GM18507 (cell line): ENCODE measurements around the gene CACNA1C.

Experiments
- DNase-seq: peaks from one replicate; pipeline ENCODE4 v3.0.0; 2011; ENCODE audit warnings: low read depth; ENCODE audit not compliant: insufficient read length; ENCODE audit errors: extremely low spot score
- FAIRE-seq: peaks from 2 replicates; lab custom pipeline; 2011; peaks lifted over from hg19 to GRCh38; lab: Jason Lieb, UNC

Gene CACNA1C

DNA sequence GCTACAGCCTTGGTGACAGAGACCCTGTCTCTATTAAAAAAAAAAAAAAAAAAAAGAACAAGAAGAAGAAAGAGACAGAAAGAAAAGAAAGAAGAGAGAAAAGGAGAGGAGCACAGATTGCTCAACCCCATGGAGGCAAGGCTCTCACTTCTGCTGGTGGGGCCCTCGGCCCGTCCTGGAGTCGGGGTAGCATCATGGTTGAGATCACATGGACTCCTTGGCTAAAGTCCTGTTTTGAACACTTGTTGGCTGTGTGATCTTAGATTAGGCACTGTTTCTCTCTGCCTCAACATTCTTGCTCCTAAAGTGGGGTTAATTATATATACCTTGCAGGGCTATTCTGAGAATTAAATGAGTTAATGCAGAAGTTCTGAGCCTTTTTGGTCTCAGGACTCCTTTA, 207.7 kb downstream of the CACNA1C start:
- DNase-seq (no peak), FAIRE-seq (no peak)

DNA sequence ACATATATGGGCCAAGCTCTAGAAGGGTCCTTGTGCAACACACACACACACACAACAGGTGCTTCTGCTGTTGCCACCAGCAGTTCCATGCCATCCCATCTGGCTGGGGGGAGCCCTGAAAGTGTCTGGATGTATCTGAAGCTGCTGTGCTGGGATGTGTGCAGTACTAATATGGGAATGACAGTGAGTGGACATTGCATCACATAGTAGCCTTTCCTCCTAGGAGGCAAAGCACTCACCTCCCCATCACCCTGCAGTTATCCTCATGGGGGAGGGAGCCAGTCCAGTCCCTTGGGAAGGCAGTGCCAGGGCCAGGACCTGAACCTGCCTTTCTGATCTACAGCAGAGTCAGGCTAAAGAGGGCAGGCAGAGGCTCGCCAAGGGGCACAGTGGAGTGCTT, 208.9 kb downstream of the CACNA1C start:
- no peak for FAIRE-seq
- no peak for DNase-seq

DNA sequence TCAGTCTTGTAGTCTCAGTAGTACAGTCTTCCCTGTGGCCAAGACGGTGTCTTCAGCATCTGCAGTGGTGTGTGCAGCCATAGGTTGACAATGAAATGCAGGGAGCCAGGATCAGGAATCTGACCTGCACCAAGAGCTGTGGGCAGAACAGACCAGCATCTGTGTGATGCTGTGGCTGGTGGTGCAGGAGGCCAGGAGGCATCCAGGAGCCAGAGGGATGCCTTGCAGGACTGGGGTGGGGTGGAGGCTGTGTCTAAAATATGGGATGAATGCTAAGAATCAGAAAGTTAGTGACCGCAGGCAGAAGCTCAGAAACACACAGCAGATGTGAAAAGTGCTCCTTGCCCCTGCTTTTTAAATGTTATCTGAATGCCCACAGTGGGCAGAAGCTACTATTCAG, 209.7 kb downstream of the CACNA1C start:
- DNase-seq: no peak
- no peak for FAIRE-seq

DNA sequence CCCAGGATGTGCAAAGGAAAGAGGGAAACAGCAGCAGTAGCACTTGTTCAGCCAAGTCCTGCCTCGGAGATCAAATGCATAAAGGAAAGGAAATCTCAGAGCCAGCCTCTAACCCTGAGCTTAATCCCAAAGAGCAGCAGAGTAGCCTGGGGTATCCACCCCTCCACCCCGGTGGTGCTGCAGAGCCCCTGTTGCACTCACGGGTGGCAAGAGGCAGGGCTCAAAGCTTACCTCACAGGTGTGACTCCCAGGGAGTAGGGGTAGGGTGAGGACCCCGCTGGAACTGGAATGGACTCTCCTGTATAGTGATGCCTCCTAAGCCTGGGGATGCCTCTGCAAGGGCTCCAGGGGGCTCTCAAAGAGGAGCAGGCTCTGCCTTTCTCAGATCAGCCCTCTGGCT, 211.1 kb downstream of the CACNA1C start:
- no peak for FAIRE-seq
- DNase-seq: no peak

DNA sequence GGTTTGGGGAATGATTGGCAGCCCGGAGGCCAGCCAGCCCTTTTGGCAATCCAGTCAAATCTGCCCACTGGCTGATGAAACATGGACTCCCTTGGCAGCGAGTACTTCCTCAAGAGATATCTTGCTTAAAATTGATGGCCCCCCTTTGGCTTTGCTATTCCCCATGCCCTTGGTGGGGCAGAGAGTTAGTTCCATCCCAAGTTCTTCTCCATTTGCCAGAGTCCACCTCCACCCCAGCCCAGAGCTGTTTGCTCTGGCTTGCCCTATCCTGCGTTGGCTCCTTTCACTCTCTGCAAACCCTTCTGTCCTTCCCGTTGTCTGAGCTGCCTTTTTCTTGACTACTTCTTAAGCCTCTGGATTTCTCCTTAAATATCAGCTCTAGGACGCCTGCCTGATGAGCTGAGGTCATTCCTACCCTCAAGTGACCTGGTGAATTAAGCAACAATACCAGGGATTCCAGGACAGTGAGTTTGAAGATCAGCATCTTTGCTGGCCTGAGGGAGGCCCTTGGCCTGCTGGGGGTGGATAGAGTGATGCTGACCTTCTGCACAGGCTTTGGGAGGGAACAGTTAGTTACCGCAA, 212.0 kb downstream of the CACNA1C start:
- FAIRE-seq: no peak
- DNase-seq: no peak

DNA sequence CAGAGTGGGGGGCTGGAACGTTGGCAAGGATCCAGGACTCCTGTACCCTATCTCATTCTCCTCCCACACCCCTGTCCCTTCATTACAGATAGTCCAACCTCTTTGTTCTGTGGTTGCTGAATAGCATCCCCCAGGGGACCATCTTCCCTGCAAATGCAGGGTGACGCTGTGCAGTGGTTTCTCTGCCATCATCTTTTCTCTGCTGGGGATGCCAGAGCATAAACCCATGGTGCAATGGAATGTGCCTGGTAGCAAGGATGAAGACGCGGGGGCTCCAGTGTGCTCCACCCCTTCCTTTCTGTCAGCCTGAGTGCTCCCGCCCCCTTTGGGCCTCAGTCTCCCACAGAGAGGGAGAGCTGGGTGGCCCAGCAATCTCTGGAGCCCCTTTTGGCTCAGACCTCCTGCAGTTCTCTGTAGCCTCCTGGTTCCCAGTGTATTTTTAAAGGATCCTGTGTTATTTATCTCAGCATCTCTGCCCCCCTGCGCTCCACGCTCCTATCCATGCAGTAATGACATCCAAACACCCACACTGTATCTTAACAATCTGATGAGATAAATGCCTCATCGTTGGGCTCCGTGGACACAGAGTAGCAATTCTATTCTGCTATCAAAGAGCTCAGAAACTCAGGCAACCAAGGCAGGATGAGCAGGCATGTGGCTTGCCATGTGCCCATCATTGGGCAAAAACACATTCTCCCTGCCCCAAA, 212.8 kb downstream of the CACNA1C start:
- no peak for FAIRE-seq

DNA sequence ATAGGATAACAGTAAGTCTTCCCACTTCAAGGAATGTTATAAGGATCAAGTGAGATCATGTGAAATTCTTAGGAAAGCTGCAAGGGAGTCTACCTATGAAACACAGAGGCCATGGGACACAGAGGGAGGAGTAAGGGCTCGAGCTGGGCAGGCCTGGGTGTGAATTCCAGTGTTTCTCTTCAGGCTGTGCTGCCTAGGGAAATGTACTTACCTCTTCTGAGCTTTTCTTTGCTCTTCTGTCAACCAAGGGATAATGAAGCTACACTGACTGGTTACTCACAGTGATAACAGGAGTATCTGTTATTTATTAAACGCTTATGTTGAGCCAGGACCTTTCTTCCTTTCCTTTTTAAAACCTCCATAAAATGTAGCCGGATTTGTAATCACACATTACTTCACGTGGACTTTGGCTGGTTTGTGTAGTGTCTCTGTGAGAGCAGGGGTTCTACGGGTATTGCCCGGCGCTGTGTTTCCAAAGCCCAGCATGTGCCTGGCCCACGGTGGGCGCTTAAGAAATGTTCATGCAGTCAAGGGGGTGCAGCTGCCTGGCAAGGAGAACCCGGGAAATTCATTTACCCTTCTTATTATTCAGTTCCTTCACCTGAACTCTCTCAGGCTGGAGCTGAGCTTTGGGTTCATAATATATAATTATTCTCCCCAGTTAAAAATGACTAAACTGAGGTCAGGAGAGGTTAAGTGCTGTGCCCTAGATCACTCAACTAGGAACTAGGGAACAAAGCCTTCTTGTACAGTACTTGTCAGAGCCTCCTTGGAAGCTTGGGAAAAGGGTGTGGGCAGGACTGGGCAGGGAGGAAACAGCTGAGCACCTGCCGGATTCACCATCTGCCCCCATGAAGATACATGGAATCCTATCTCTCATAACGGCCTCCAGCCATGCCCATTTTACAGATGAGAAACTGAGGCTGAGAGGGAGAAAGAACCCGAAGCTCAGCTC, 214.2 kb downstream of the CACNA1C start:
- DNase-seq: no peak
- FAIRE-seq: no peak

More for the DNA sequence above, 212.8 kb downstream of the CACNA1C start:
- no peak for DNase-seq

DNA sequence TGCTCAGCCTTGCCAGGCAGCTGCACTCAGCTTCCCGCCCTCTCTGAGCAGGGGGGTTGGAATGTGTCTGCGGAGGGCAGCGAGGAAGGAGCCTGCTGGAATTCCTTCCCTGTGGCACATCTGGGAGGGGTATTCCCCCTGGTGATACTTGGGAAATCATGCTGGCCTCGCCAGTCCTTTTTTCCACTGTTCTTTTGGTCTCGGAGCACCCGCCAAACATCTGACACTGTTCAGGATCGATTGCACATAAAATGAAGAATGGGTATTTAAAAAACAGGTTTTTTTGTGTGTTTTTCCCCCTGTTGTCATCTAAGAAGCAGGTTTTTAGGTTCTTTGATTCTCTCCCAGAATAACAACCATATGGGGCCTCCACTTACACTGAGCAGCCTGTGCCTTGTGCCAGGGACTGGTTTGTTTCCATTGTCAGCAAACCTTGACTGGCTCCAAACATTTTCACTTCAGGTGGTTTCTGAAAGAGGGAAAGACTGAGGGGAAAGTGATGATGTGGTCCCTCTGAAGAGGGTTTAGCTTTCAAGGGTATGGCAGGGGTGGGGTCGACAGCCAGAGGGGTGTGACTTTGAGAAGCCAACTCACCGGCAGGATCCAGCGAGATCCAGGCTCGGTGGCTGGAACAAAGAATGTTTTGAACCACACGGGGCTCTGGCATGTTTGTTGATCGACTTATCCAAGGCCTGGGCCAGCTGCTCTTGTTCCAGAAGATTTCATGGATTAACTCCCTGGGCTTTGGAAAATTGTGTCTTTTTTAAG, 215.1 kb downstream of the CACNA1C start:
- no peak for FAIRE-seq

DNA sequence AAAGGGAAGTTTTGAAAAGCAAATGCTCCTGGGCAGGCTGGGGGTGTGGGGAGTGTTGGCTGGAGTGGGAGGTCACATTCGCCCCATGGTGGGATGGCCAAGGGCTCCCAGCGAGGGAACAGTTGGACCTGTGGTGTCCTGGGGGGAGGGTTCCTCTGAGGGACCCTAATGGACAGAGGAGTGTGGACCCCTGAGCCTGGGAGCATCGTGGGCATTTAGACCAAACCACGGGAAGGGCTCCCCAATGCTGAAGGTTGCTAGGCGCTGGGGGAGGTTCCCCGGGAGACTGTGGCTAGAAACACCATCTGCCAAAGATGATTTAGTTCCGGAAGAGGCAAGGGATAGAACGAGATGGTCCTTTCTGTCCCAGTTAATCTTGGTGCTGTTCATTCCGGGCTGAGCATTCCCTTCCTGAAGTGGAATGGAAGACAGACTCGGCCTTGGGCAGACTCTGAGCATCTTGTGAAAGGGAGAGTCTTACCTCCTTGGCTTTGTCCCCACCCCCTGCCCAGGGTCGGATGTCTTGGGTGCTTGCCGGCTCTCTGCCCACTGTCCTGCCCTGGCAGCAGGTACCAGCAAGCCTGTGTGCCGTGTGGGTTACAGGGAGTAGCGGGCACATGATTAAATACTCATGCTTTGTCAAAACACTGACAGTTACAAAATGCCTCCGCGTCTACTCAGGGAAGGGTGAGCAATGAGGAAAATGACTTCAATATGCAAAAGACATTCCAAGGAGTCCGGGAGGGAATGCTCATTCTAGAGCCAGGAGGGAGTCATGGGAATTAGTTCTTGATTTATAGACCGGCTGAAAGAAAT, 215.9 kb downstream of the CACNA1C start:
- FAIRE-seq (no peak), DNase-seq (no peak)

More for the DNA sequence above, 215.1 kb downstream of the CACNA1C start:
- DNase-seq: no peak

DNA sequence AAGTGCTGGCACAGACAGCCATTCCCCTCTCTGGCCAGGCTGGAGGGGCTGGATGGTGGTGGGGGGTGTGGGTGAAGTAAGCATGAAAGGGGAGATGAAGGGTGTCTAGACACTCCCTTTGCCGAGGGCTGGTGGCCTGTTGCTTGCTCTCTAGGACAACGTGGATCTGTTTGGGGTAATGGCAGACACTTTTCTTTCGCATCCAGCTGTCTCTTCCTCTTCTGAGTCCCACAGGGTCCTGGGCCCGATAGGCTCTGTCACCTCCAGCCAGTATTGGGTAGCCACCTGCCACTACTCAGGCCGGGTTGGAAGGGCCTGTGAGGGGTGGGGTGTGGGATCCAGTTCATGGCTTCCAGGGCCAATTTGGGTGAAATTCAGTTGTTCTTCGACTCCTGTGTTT, 218.1 kb downstream of the CACNA1C start:
- DNase-seq (no peak), FAIRE-seq (no peak)

DNA sequence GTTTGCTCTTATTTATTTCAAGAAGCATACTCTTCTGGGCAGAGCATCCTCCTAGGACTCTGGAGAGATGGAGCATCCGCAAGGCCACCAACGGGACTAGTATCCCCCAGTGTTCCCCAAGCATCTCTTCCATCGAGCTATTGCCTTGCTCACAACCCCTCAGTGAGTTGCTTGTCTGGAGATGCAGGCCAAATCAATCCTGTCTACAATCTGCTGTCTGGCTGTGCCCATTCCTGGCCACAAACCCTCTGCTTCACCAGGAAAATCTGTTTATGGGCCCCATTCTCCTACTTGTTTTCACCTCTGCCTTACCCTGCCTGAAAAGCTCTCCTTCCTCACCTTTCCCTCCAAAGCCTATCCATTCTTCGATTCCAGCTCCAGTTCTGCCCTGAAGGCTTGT, 219.2 kb downstream of the CACNA1C start:
- no peak for FAIRE-seq
- DNase-seq: no peak

DNA sequence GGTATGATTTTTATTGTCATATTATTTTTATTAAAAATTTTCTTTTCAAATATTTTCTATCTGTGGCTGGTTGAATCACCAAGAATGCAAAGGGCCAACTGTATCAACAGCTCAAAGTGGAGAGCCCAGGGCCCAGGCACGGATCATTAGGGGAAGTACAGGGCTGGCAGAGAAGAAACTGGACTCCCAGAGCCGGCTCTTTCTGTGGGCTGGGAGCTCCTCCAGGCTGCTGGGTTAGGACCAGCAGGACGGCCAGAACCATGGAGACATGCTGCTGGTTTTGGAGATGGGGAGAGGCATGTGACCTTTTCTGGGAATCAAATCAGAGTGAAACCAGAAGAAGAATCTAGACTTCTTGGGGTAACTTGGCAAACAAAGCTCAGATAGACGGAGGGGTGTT, 220.5 kb downstream of the CACNA1C start:
- DNase-seq: no peak
- FAIRE-seq: no peak

DNA sequence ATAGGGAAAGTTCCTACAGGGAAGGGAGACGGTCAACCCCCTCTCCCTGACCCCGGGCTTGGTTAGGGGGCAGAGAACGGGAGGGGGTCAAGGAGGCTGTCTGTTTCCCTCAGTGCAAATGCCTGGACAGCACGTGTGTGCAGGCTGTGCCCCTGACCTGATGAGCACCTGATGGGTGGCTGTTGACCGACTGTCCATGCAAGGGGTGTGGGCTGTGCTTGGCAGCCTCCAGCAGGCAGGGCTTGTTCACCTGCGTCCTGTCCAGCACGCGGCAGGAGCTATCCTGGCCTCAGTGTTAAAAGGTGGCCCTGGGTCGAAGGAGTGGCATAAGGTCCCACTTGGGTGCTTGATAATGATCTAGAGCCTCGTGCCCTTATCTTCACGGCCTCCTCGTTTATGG, 221.0 kb downstream of the CACNA1C start:
- FAIRE-seq: no peak

DNA sequence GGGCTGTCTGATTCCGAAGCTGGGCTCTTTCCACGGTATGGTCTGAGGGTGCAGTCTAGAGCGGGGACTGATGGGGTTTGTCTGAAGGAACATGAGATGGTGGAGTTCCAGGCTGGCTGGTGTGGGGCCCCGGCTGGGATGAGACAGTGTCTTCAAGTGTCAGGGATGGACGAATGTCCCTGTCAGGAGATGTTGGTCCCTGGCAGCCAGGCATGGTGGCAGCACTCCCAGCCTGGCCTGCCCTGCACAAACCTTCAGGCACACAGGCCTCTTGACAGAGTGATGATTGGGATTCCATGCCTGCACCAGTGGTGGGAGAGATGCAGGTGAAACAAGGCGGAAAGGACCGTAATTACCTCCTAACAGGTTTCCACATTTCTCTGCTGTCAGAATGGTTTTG, 221.9 kb downstream of the CACNA1C start:
- FAIRE-seq: no peak
- no peak for DNase-seq

More for the DNA sequence above, 221.0 kb downstream of the CACNA1C start:
- no peak for DNase-seq

DNA sequence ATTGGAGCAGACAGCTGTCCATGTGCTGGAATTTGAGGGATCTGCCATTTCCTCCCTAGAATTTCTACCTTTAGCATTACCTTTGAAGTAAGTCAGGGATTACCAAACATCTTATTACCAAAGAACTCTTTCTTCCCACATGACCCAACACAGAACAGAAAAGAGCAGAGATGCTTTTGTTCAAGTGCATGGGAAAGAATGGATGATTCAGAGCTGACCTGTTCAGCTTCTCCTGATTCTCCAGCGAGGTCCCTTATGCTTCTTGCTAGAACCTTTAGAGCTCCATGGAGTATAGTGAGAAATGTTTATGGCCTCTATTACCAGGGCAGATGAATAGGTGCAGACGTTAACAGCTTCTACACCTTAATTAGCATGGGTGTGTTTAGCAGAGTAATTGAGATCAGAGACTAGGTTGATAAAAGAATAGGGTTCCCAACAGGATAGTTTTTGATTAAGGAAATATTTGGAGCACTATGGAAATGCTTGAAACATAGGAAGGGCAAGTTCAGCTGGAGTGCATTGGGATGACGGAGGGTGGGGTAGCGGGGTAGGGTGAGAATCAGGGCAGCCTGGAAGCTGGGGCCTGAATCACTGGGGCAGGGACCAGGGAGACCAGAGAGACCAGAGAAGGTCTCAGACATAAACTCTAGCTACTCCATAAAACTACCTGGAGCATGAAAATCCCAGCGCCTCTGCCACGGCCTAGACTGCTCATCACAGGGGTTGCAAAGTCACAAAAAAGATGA, 223.7 kb downstream of the CACNA1C start:
- DNase-seq (no peak), FAIRE-seq (no peak)

DNA sequence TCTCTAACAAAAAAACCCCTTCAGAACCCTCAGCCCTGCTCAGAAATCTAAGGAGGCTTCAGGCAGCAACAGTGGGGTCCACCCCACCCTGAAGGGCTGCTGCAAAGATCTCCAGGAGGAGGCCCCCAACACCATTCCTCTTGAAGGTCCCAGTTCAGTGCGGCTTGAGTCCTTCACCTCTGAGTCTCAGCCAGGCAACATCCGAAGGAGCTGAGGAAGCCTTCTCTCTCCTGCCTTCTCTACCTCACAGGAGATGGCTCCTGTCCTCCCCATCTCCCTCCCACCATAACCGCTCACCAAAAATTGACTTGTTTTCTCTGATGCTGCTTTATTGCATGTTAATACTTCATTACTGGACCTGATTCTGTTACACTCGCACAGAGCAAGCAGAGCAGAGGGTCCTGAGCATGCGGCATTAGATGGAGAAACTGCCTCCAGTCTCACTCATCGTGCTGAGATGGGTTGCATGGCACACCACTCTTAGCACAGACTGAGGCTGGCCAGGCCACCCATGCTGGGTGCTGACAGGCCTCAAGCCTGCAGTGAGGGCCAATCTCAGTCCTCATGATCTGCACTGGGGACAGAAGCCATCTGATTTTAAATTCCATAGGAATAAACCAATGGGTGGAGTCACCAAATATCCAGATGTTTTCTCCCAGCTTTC, 224.8 kb downstream of the CACNA1C start:
- FAIRE-seq: no peak
- DNase-seq: no peak

DNA sequence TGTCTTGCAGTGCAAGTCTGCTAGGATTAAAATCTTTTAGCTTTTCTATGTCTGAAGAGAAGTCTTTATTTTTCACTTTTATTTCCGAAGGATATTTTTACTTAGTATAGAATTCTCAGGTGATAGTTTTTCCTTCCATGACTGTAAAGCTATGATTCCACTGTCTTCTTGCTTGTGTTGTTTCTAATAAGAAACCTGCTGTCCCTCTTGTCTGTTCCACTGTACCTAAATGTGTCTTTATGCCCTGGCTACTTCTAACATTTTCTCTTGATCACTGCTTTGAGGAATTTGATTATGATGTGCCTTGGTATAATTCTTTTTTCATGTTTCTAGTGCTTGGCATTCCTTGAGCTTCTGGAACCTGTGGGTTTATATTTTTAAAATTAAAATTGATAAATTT, 228.7 kb downstream of the CACNA1C start:
- DNase-seq (no peak), FAIRE-seq (no peak)

DNA sequence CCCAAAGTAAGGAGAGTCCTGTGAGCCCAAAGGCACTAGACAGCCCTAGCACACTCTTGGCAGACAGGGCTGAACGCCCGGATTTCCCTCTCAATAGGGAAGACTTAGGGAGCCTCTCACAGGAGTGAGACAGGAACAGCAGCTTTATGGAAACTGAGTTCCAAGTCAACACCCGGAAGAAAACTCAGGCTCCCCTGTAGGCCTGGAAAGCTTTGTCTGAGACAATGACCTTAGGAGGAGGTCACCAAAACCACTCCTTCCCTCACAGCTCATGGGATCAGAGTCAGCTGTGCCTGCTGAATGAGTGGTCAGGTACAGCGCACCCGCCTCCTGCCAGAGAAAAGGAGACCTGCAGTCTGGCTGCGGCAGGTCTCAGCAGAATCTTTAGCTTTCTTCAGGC, 229.5 kb downstream of the CACNA1C start:
- FAIRE-seq: no peak

More for the DNA sequence above, 229.5 kb downstream of the CACNA1C start:
- no peak for DNase-seq
